HG03196 (cell line): ENCODE measurements around the gene STT3A.
"Not testable (repeated sequence)": the region's sequence is repeated elsewhere in the genome, so short reads cannot be mapped to it uniquely, and the experiment has no call there.

Source experiments
- ATAC-seq: cut with Tn5 transposase; IDR thresholded peaks from one replicate; pipeline ENCODE4 v1.9.1; 2021; ENCODE audit not compliant: unreplicated experiment

STT3A gene

GRCh38 chr11:125592305-125593113, at the start of gene STT3A:
Gene STT3A, plus strand, starts transcription at chr11:125592852. Its CDS starts 3,064 bp downstream, at chr11:125595916.
- ATAC-seq, result peak; percentile 98

GRCh38 chr11:125550780-125551179, 41.9 kb upstream of the STT3A start:
- ATAC-seq, result no peak

GRCh38 chr11:125551835-125552342, 40.8 kb upstream of the STT3A start:
- no peak for ATAC-seq

GRCh38 chr11:125552927-125553326, 39.7 kb upstream of the STT3A start:
- no peak for ATAC-seq

GRCh38 chr11:125553357-125553756, 39.3 kb upstream of the STT3A start:
- no peak for ATAC-seq

GRCh38 chr11:125554038-125554437, 38.6 kb upstream of the STT3A start:
- ATAC-seq, result no peak

GRCh38 chr11:125559888-125560287, 32.8 kb upstream of the STT3A start:
- ATAC-seq, result no peak

GRCh38 chr11:125561924-125562323, 30.7 kb upstream of the STT3A start:
- ATAC-seq, result no peak

- ATAC-seq, result no peak
Measured at GRCh38 chr11:125562430-125562829, 30.2 kb upstream of the STT3A start.

- ATAC-seq, result no peak
Measured at GRCh38 chr11:125564357-125564756, 28.3 kb upstream of the STT3A start.

GRCh38 chr11:125566235-125566634, 26.4 kb upstream of the STT3A start:
- ATAC-seq, result no peak

- peak; percentile 98 for ATAC-seq
Measured at GRCh38 chr11:125568970-125569914, 23.4 kb upstream of the STT3A start, which contains the start of gene EI24. Gene EI24, plus strand, starts transcription at chr11:125569477. Its CDS starts 3,051 bp downstream, at chr11:125572528.

- no peak for ATAC-seq
Measured at GRCh38 chr11:125569915-125570621, 22.6 kb upstream of the STT3A start.

GRCh38 chr11:125570952-125571351, 21.7 kb upstream of the STT3A start:
- no peak for ATAC-seq

GRCh38 chr11:125572916-125573315, 19.7 kb upstream of the STT3A start:
- ATAC-seq, result no peak

- not testable (repeated sequence) for ATAC-seq
Measured at GRCh38 chr11:125577181-125577580, 15.5 kb upstream of the STT3A start.

GRCh38 chr11:125578783-125579182, 13.9 kb upstream of the STT3A start:
- no peak for ATAC-seq

GRCh38 chr11:125579811-125580210, 12.8 kb upstream of the STT3A start:
- no peak for ATAC-seq

GRCh38 chr11:125583496-125583895, 9.2 kb upstream of the STT3A start:
- no peak for ATAC-seq

- ATAC-seq, result no peak
Measured at GRCh38 chr11:125585487-125585886, 7.2 kb upstream of the STT3A start.

GRCh38 chr11:125586623-125587022, 6.0 kb upstream of the STT3A start:
- no peak for ATAC-seq
